Neuronal stem cell (in vitro differentiated cells): Measurements from ENCODE around the gene MAML2.

Experiments used
- DNase-seq: peaks from one replicate; pipeline ENCODE4 v3.0.0-alpha.2; 2013; ENCODE audit warnings: low spot score
- H2AFZ ChIP-seq: one replicate; pipeline ENCODE4 v1.6.1; 2013; ENCODE audit warnings: mild to moderate bottlenecking, low read length, inconsistent platforms
- H2AK5ac ChIP-seq: 2 replicates; pipeline ENCODE4 v1.6.1; 2013; ENCODE audit warnings: low read depth, mild to moderate bottlenecking, inconsistent platforms, low read length, moderate library complexity, mixed read lengths
- H2BK120ac ChIP-seq: 2 replicates; pipeline ENCODE4 v1.6.1; 2013; ENCODE audit warnings: low read depth, mild to moderate bottlenecking, inconsistent platforms, low read length, moderate library complexity, mixed read lengths
- H2BK12ac ChIP-seq: one replicate; pipeline ENCODE4 v1.6.1; 2013; ENCODE audit warnings: low read length, inconsistent platforms
- H2BK15ac ChIP-seq: 2 replicates; pipeline ENCODE4 v1.6.1; 2013; ENCODE audit warnings: mild to moderate bottlenecking, low read length, inconsistent platforms, mixed read lengths
- H2BK5ac ChIP-seq: one replicate; pipeline ENCODE4 v1.6.1; 2013; ENCODE audit warnings: inconsistent platforms, mild to moderate bottlenecking, low read length, moderate library complexity
- H3K14ac ChIP-seq: one replicate; pipeline ENCODE4 v1.6.1; 2013; ENCODE audit warnings: low read length, inconsistent platforms
- H3K18ac ChIP-seq: 2 replicates; pipeline ENCODE4 v1.6.1; 2013; ENCODE audit warnings: low read length, inconsistent platforms
- H3K23ac ChIP-seq: 2 replicates; pipeline ENCODE4 v1.6.1; 2013; ENCODE audit warnings: low read depth, mild to moderate bottlenecking, mixed read lengths, low read length, inconsistent platforms; ENCODE audit not compliant: poor library complexity
- H3K27ac ChIP-seq: replicated peaks from 3 replicates; pipeline ENCODE4 v1.5.1; 2013; ENCODE audit warnings: low read length, inconsistent platforms
- H3K27me3 ChIP-seq, 3 experiments: 2 replicates each; pipeline ENCODE4 v1.6.1; 2013; ENCODE audit warnings: low read length in 3 of 3, mild to moderate bottlenecking in 2 of 3, inconsistent platforms in 1 of 3, low read depth in 1 of 3, mixed read lengths in 1 of 3, moderate library complexity in 1 of 3; ENCODE audit not compliant: control insufficient read depth in 3 of 3, insufficient read depth in 3 of 3
- H3K36me3 ChIP-seq, 2 donors: replicated peaks in 1 of 2; 2 replicates each; pipeline ENCODE4 v1.6.1; 2013; ENCODE audit warnings: low read length in 2 of 2; ENCODE audit not compliant: control insufficient read depth in 2 of 2, insufficient read depth in 2 of 2
- H3K4ac ChIP-seq: 2 replicates; pipeline ENCODE4 v1.6.1; 2013; ENCODE audit warnings: inconsistent platforms, mild to moderate bottlenecking, low read length, moderate library complexity
- H3K4me1 ChIP-seq, 2 donors: 1 replicate in 1 of 2; 2 replicates in 1 of 2; pipeline ENCODE4 v1.6.1; 2013; ENCODE audit warnings: low read length in 2 of 2, low read depth in 1 of 2; ENCODE audit not compliant: control insufficient read depth in 2 of 2, insufficient read depth in 1 of 2
- H3K4me2 ChIP-seq: one replicate; pipeline ENCODE4 v1.6.1; 2013; ENCODE audit warnings: mild to moderate bottlenecking, low read length, inconsistent platforms; ENCODE audit not compliant: insufficient read depth, poor library complexity, severe bottlenecking
- H3K4me3 ChIP-seq, 2 donors: 2 replicates each; pipeline ENCODE4 v1.5.1; 2013; ENCODE audit warnings: low read length in 2 of 2, mild to moderate bottlenecking in 2 of 2, inconsistent platforms in 1 of 2, moderate library complexity in 1 of 2
- H3K79me1 ChIP-seq: one replicate; pipeline ENCODE4 v1.6.1; 2013; ENCODE audit warnings: low read depth, mild to moderate bottlenecking, inconsistent platforms, low read length, moderate library complexity
- H3K9ac ChIP-seq: one replicate; pipeline ENCODE4 v1.6.1; 2013; ENCODE audit warnings: mild to moderate bottlenecking, low read depth, low read length, inconsistent platforms; ENCODE audit not compliant: poor library complexity
- H3K9me3 ChIP-seq, 2 donors: replicated peaks in 1 of 2; 2 replicates each; pipeline versions ENCODE3 to v1.6.1; 2013; ENCODE audit warnings: low read length in 2 of 2, mild to moderate bottlenecking in 2 of 2, inconsistent platforms in 1 of 2, low read depth in 1 of 2, mixed read lengths in 1 of 2, moderate library complexity in 1 of 2; ENCODE audit not compliant: control insufficient read depth in 2 of 2, insufficient read depth in 1 of 2
- H4K8ac ChIP-seq: one replicate; pipeline ENCODE4 v1.6.1; 2013; ENCODE audit warnings: low read depth, mild to moderate bottlenecking, inconsistent platforms, low read length, moderate library complexity
- H4K91ac ChIP-seq: one replicate; pipeline ENCODE4 v1.6.1; 2013; ENCODE audit warnings: low read length, low read depth, mild to moderate bottlenecking, inconsistent platforms; ENCODE audit not compliant: poor library complexity
- WGBS, 2 donors: extraction: QIAGEN DNeasy Blood & Tissue Kit; methylation state at CpG; one replicate each; pipeline ENCODE4 v1.1.7; 2013; ENCODE audit warnings: missing lambda C conversion rate in 2 of 2, mixed read lengths in 1 of 2; ENCODE audit not compliant: insufficient read length in 2 of 2, insufficient replicate concordance in 1 of 2; ENCODE audit errors: extremely low coverage in 2 of 2; 5-methylcytosine and 5-hydroxymethylcytosine counted together

The MAML2 gene

GRCh38 chr11:96259134-96259830, 83.7 kb downstream of the MAML2 start:
- no CpG with 5 or more reads among the region's 4 CpGs for WGBS, 2 donors
- Histone ChIP-seq H3K14ac (no peak overlapping the region), H2AFZ (no peak overlapping the region), H3K9me3 (no peaks in the 10 kb centered on the region), H3K4me3 (no peak overlapping the region), H3K9ac (no peak overlapping the region), H4K91ac (no peak overlapping the region), H4K8ac (no peak overlapping the region), H3K23ac (no peak overlapping the region), H3K4me2 (no peak overlapping the region), H2BK15ac (no peak overlapping the region), H2BK120ac (no peak overlapping the region), H3K18ac (no peak overlapping the region), H3K36me3 (no peaks in the 10 kb centered on the region), H3K27ac (no peak overlapping the region), H3K4me1 (peaks cover 2 to 15% of the 10 kb centered on the region in 2 donors), H3K4ac (no peak overlapping the region), H2BK5ac (no peak overlapping the region), H3K79me1 (no peaks in the 10 kb centered on the region), H3K27me3 (no peaks in the 10 kb centered on the region), H2BK12ac (no peak overlapping the region), H2AK5ac (no peak overlapping the region)
- DNase-seq: no peak

DNA sequence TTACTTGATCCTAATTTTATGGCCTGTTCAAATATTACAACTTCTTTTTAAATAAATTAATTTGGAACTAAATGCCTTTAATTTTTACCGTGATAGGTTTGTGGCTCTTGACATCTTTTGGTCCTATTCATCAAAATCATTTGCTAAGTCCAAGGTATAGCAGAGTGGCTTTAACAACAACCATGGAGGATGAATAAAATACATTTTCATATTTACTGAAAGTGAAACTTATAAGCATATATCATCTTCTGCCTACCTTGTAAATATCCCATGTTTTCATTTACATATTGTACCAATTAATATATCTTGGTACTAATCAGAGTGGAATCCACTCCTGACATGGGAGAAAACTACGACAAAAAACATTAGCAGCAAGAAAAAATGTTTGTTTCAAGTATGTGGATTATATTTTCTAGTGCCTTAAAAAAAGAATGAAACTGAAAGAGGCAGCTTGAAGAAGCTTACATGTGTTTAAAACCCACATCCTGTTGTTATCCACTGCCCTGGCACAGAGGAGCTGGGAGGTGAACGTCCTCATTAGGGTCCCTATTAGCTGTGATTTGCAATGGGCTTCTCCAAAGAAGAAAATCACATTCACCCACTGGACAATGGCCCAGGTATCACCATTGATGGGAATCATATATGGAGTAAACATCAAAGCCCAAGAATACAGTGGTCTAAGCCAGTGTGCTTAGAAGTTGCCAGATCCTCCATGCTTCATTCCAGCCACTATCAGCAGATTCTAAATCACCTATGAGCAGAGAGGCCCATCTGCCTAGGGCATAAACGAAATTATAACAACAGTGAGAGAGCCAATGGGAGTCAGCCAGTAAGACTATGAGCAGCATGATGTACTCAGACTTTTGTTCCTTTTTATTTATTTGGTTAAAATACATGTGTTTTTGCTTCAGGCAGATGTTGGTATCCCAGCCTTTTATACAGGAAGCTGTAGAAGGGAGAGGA, 84.7 kb downstream of the MAML2 start:
- Histone ChIP-seq H3K14ac (no peak overlapping the region), H2BK5ac (no peak overlapping the region), H3K18ac (no peak overlapping the region), H3K4me1 (peaks cover 2 to 16% of the 10 kb centered on the region in 2 donors), H2AK5ac (no peak overlapping the region), H4K91ac (no peak overlapping the region), H3K9me3 (no peaks in the 10 kb centered on the region), H3K9ac (no peak overlapping the region), H2BK12ac (no peak overlapping the region), H2BK120ac (no peak overlapping the region), H3K4ac (no peak overlapping the region), H3K36me3 (no peaks in the 10 kb centered on the region), H4K8ac (no peak overlapping the region), H3K27me3 (no peaks in the 10 kb centered on the region), H3K4me2 (no peak overlapping the region), H2BK15ac (no peak overlapping the region), H3K23ac (no peak overlapping the region), H3K27ac (no peak overlapping the region), H2AFZ (no peak overlapping the region), H3K4me3 (no peak overlapping the region), H3K79me1 (no peaks in the 10 kb centered on the region)
- DNase-seq: no peak
- WGBS, 2 donors: no CpG with 5 or more reads among the region's 4 CpGs

- Histone ChIP-seq H3K27ac (no peak overlapping the region), H3K9ac (no peak overlapping the region), H3K18ac (no peak overlapping the region), H2BK5ac (no peak overlapping the region), H3K4me3 (no peak overlapping the region), H2AK5ac (no peak overlapping the region), H3K4ac (no peak overlapping the region), H3K14ac (no peak overlapping the region), H2AFZ (no peak overlapping the region), H3K9me3 (peaks cover 0 to 8% of the 10 kb centered on the region in 2 donors), H2BK15ac (no peak overlapping the region), H3K4me1 (peaks cover 2 to 16% of the 10 kb centered on the region in 2 donors), H2BK120ac (no peak overlapping the region), H3K36me3 (no peaks in the 10 kb centered on the region), H3K23ac (no peak overlapping the region), H3K27me3 (no peaks in the 10 kb centered on the region), H4K91ac (no peak overlapping the region), H2BK12ac (no peak overlapping the region), H3K4me2 (no peak overlapping the region), H4K8ac (no peak overlapping the region), H3K79me1 (no peaks in the 10 kb centered on the region)
- DNase-seq: no peak
Measured at GRCh38 chr11:96257036-96257435, 86.0 kb downstream of the MAML2 start.
